CD4-positive, alpha-beta T cell (primary cell): ENCODE measurements around the gene SETBP1. TPM values are rescaled to one million over a fixed set of nuclear protein-coding genes. Genes with fewer than 3 reads are reported as not detected.

Experiments used
- ATAC-seq: fragments of 200-7000 bp; cut with Tn5 transposase; one replicate; pipeline ENCODE4 v1.10.0; 2022; ENCODE audit warnings: mild to moderate bottlenecking; ENCODE audit not compliant: poor library complexity
- CTCF ChIA-PET: fragments of 350-600 bp; sonication (Branson Sonifier 250); formaldehyde crosslinking; loops from one replicate; lab custom pipeline; 2021; ENCODE audit warnings: antibody characterized with exemption, inconsistent platforms; lab: Charles Lee
- POLR2A ChIA-PET: fragments of 350-600 bp; sonication (Branson Sonifier 250); formaldehyde crosslinking; loops from one replicate; lab custom pipeline; 2021; ENCODE audit warnings: antibody characterized with exemption, inconsistent platforms; lab: Charles Lee
- DNase-seq, 14 experiments: peaks; one replicate each; pipeline ENCODE4 v3.0.0-alpha.2; 2013 to 2020; ENCODE audit warnings: mixed read lengths in 2 of 14
- H3K27ac ChIP-seq, 2 donors: one replicate each; pipeline versions ENCODE4 v1.5.1 to v1.7.0; 2013; ENCODE audit warnings: low read length in 2 of 2, low read depth in 1 of 2, mild to moderate bottlenecking in 1 of 2
- H3K27me3 ChIP-seq, 2 experiments: 1 replicate in 1 of 2; 2 replicates in 1 of 2; pipeline versions ENCODE4 v1.6.1 to v1.7.0; 2013; ENCODE audit warnings: low read length in 2 of 2, control low read depth in 1 of 2, mild to moderate bottlenecking in 1 of 2, moderate library complexity in 1 of 2; ENCODE audit not compliant: insufficient read depth in 2 of 2, control insufficient read depth in 1 of 2
- H3K36me3 ChIP-seq: one replicate; pipeline ENCODE4 v1.6.1; 2013; ENCODE audit warnings: low read length, control low read depth; ENCODE audit not compliant: insufficient read depth
- H3K4me1 ChIP-seq: one replicate; pipeline ENCODE4 v1.6.1; 2013; ENCODE audit warnings: low read length, control low read depth; ENCODE audit not compliant: insufficient read depth
- H3K4me3 ChIP-seq: one replicate; pipeline ENCODE4 v1.5.1; 2013; ENCODE audit warnings: mild to moderate bottlenecking, low read length, moderate library complexity
- H3K9me3 ChIP-seq, 2 experiments: 1 replicate in 1 of 2; 2 replicates in 1 of 2; pipeline versions ENCODE4 v1.6.1 to v1.7.0; 2013; ENCODE audit warnings: low read length in 2 of 2, mild to moderate bottlenecking in 2 of 2, control low read depth in 1 of 2, moderate library complexity in 1 of 2; ENCODE audit not compliant: control insufficient read depth in 1 of 2, insufficient read depth in 1 of 2
- H3K27ac Mint-ChIP-seq: one replicate; pipeline ENCODE4 v1.8.0; 2020; ENCODE audit warnings: mixed read lengths
- H3K27me3 Mint-ChIP-seq: one replicate; pipeline ENCODE4 v1.8.0; 2021; ENCODE audit warnings: mixed read lengths
- H3K36me3 Mint-ChIP-seq: one replicate; pipeline ENCODE4 v1.8.0; 2021; ENCODE audit warnings: low read depth, mixed read lengths
- H3K4me1 Mint-ChIP-seq: one replicate; pipeline ENCODE4 v1.8.0; 2021; ENCODE audit warnings: low read depth, mixed read lengths
- H3K4me3 Mint-ChIP-seq: one replicate; pipeline ENCODE4 v1.8.0; 2020; ENCODE audit warnings: mild to moderate bottlenecking, mixed read lengths
- H3K9me3 Mint-ChIP-seq: one replicate; pipeline ENCODE4 v1.8.0; 2020; ENCODE audit warnings: mixed read lengths
- intact Hi-C, 2 experiments: fragments of 100-400 bp; cut with DNase I in 1 of 2; cut with micrococcal nuclease in 1 of 2; formaldehyde crosslinking; loops; one replicate each; pipeline versions ENCODE4 v1.15.1 to v1.9.0; 2023 to 2025; cut with DNase I, micrococcal nuclease
- total RNA-seq, 174 experiments: library from RNA in 2 of 174; stranded (reverse) in 2 of 174; gene quantifications; one replicate each; pipeline ENCODE4 v1.2.3 and lab custom pipeline; 2021 to 2026
- TF ChIP-seq, protein P1 (sequence below): fragments of 200-600 bp; IDR thresholded peaks from one replicate; pipeline ENCODE4 v1.8.0; 2022; ENCODE audit warnings: antibody characterized with exemption, mild to moderate bottlenecking

The SETBP1 gene
- total RNA-seq, 2 experiments from 2014 or later = 0.25 to 0.41 TPM

DNA sequence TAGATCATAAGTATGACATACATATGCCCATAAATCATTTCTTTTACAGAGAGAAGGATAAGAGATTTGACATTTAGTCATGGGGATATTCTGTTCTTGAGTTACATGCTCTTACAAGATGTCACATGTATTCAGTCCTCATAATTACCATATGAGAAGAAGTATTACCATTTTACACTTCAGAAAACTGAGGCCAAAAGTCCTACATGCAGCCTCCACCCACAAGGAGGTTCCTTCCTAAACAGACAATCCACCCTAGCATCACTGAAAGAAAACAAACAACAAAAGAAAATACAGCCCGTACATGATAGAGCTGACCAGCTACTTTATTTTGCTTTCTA lies 335.1 kb downstream of the SETBP1 start:
- Histone ChIP-seq H3K9me3 (no peaks in the 10 kb centered on the region), H3K36me3 (no peaks in the 10 kb centered on the region), H3K4me3 (no peak overlapping the region), H3K4me1 (no peaks in the 10 kb centered on the region), H3K27ac (no peak overlapping the region), H3K27me3 (no peaks in the 10 kb centered on the region)
- POLR2A ChIA-PET = no interaction called here
- intact Hi-C loops = no loop called here
- DNase-seq (no peak), ATAC-seq (no peak)
- Mint-ChIP-seq H3K9me3 (no peaks in the 10 kb centered on the region), H3K36me3 (no peaks in the 10 kb centered on the region), H3K4me1 (no peaks in the 10 kb centered on the region), H3K27me3 (no peaks in the 10 kb centered on the region), H3K4me3 (no peak overlapping the region), H3K27ac (no peak overlapping the region)
- CTCF ChIA-PET = no interaction called here
- TF ChIP-seq, protein P1, sequence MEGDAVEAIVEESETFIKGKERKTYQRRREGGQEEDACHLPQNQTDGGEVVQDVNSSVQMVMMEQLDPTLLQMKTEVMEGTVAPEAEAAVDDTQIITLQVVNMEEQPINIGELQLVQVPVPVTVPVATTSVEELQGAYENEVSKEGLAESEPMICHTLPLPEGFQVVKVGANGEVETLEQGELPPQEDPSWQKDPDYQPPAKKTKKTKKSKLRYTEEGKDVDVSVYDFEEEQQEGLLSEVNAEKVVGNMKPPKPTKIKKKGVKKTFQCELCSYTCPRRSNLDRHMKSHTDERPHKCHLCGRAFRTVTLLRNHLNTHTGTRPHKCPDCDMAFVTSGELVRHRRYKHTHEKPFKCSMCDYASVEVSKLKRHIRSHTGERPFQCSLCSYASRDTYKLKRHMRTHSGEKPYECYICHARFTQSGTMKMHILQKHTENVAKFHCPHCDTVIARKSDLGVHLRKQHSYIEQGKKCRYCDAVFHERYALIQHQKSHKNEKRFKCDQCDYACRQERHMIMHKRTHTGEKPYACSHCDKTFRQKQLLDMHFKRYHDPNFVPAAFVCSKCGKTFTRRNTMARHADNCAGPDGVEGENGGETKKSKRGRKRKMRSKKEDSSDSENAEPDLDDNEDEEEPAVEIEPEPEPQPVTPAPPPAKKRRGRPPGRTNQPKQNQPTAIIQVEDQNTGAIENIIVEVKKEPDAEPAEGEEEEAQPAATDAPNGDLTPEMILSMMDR = no peak

DNA sequence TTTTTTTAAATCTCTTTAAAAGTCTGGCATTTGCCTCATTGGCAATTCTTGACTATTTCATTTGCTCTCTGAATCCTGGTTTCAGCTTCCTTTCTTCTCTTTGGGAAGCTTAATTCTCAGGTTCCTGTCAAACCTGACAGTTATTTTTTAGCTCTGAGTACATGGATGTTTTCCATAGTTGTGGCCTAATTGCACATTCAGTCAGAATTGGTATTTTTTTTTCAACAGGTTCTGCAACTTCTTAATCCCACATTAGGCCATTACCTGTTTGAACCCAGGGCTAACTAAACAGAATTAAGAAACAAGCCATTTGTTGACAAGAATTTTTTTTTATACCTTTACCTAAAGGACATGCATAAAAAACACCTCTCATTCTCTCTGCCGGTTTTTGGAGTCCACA lies 338.8 kb downstream of the SETBP1 start:
- Mint-ChIP-seq H3K27me3 (no peaks in the 10 kb centered on the region), H3K36me3 (no peaks in the 10 kb centered on the region), H3K27ac (no peak overlapping the region), H3K9me3 (no peaks in the 10 kb centered on the region), H3K4me3 (no peak overlapping the region), H3K4me1 (no peaks in the 10 kb centered on the region)
- no peak for DNase-seq
- intact Hi-C loops = loop anchor here in 1 of 2 experiments (1.0 kb wide), 1 partner anchor 43 kb away; no protein-coding TSS in a partner anchor
- no peak for ATAC-seq
- TF ChIP-seq, protein P1 = no peak
- no peaks in the 10 kb centered on the region for H3K4me1 ChIP-seq
- CTCF ChIA-PET = no interaction called here
- H3K9me3 ChIP-seq = no peaks in the 10 kb centered on the region
- POLR2A ChIA-PET = no interaction called here
- no peaks in the 10 kb centered on the region for H3K27me3 ChIP-seq
- H3K4me3 ChIP-seq = no peak overlapping the region
- H3K36me3 ChIP-seq = no peaks in the 10 kb centered on the region
- H3K27ac ChIP-seq = no peak overlapping the region

DNA sequence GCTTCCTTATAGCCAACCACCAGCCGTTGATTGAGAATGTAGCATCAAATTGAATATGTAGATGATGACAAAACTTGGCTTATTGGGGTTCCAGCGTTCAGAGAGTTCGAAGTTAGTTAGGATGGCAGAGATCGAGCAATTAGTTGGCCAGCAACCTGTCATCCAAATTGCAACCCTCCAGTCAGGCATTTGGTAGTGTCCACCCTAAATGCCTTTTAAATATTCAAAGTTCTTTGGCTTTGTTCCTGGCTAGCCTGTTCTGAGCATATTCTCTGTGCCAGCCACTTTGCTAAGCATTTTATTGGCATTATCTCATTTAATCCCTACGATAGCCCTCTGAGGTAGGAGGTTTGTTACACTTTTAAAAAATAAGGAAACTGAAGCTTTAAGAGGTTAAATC lies 342.8 kb downstream of the SETBP1 start:
- ATAC-seq (no peak), DNase-seq (no peak)
- TF ChIP-seq, protein P1 = no peak
- Mint-ChIP-seq H3K4me3 (no peak overlapping the region), H3K36me3 (no peaks in the 10 kb centered on the region), H3K4me1 (no peaks in the 10 kb centered on the region), H3K9me3 (no peaks in the 10 kb centered on the region), H3K27ac (no peak overlapping the region), H3K27me3 (no peaks in the 10 kb centered on the region)
- CTCF ChIA-PET = no interaction called here
- POLR2A ChIA-PET = no interaction called here
- no peak overlapping the region for H3K27ac ChIP-seq
- H3K27me3 ChIP-seq = no peaks in the 10 kb centered on the region
- intact Hi-C loops = no loop called here
- H3K9me3 ChIP-seq = no peaks in the 10 kb centered on the region
- H3K4me3 ChIP-seq = no peak overlapping the region
- no peaks in the 10 kb centered on the region for H3K4me1 ChIP-seq
- H3K36me3 ChIP-seq = no peaks in the 10 kb centered on the region
